Measurements from ENCODE around the gene DNAH12.
"Not testable (repeated sequence)": the region's sequence is repeated elsewhere in the genome, so short reads cannot be mapped to it uniquely, and the experiment has no call there.

DNAH12 gene

DNA sequence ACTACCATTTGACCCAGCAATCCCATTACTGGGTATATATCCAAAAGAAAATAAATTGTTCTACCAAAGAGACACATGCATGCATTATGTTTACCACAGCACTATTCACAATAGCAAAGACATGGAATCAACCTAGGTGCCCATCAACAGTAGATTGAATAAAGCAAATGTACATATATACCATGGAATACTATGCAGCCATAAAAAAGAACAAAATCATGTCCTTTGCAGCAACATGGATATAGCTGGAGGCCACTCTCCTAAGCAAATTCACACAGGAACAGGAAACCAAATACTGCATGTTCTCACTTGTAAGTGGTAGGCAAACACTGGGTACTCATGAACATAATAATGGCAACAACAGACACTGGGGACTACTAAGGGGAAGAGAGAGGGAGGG lies 104.0 kb downstream of the DNAH12 start:
- not testable (repeated sequence) for H3K9ac ChIP-seq (ENCODE audit: low read length); H3K4me3 ChIP-seq (ENCODE audit: low read length); H3K4me1 ChIP-seq (ENCODE audit: control insufficient read depth, insufficient read depth, low read length); H3K36me3 ChIP-seq (ENCODE audit: control insufficient read depth, insufficient read depth, low read length); H3K27me3 ChIP-seq (ENCODE audit: control insufficient read depth, insufficient read depth, low read length); H3K9me3 ChIP-seq (ENCODE audit: control insufficient read depth, low read length)

- not testable (repeated sequence) for H3K36me3 ChIP-seq (ENCODE audit: control insufficient read depth, insufficient read depth, low read length); H3K4me1 ChIP-seq (ENCODE audit: control insufficient read depth, insufficient read depth, low read length); H3K4me3 ChIP-seq (ENCODE audit: low read length); H3K27me3 ChIP-seq (ENCODE audit: control insufficient read depth, insufficient read depth, low read length); H3K9me3 ChIP-seq (ENCODE audit: control insufficient read depth, low read length); H3K9ac ChIP-seq (ENCODE audit: low read length)
These were observed 105.7 kb downstream of the DNAH12 start for GRCh38 chr3:57438460-57438859.

DNA sequence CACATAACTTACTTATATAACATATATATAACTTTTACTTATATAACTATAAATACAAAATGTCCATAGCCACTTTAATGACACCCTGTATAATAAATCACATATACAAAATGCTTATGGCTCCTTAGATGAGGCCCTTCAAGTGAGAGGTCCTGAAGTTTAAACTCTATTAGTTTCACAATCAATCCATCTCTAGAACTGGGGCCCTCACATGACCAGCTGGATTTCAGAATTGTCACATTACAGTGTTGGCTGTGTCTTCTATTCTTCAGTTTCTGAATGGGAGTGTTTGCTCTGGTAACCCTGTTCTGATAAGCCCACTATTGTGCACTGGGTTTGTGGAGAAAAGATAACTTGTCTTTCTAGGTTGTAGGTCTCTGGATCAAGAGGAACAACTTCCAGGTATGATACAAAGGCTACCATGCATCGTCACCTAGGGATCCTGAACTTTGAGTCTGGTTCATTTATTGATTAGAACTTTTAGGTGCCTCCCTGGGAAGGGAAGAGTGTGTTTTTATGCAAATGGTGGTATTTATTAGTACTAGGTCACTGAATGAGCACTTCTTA lies 107.9 kb downstream of the DNAH12 start:
- H3K4me3 ChIP-seq (ENCODE audit: low read length), result no peak overlapping the region
- H3K4me1 ChIP-seq (ENCODE audit: control insufficient read depth, insufficient read depth, low read length), result peaks cover 8% of the 10 kb centered on the region
- H3K36me3 ChIP-seq (ENCODE audit: control insufficient read depth, insufficient read depth, low read length), result no peaks in the 10 kb centered on the region
- H3K9ac ChIP-seq (ENCODE audit: low read length), result no peak overlapping the region
- H3K27me3 ChIP-seq (ENCODE audit: control insufficient read depth, insufficient read depth, low read length), result no peaks in the 10 kb centered on the region
- no peaks in the 10 kb centered on the region for H3K9me3 ChIP-seq (ENCODE audit: control insufficient read depth, low read length)

- Histone ChIP-seq H3K4me1 (ENCODE audit: control insufficient read depth, insufficient read depth, low read length) (peaks cover 8% of the 10 kb centered on the region), H3K4me3 (ENCODE audit: low read length) (no peak overlapping the region), H3K9ac (ENCODE audit: low read length) (no peak overlapping the region), H3K36me3 (ENCODE audit: control insufficient read depth, insufficient read depth, low read length) (no peaks in the 10 kb centered on the region), H3K27me3 (ENCODE audit: control insufficient read depth, insufficient read depth, low read length) (no peaks in the 10 kb centered on the region), H3K9me3 (ENCODE audit: control insufficient read depth, low read length) (no peaks in the 10 kb centered on the region)
These were observed 110.1 kb downstream of the DNAH12 start for GRCh38 chr3:57434041-57434440.

DNA sequence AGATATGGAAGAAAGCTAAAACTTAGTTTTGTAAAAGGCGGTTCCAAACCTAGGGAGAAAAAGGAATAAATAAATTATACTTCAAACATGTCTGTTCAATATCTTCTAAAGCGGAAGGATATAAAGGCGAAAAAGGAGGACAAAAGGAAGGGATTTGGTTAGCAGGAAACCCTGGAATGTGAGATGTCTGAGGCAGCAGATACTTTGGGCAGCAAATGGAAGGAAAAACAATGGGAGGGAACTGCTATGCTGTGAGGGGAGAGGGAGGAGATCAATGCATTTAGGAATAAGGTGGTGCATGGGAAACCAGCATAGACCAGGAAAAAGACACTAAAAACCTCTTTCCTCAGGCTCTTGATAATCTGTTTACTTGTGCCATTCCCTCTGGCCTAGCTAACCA lies 120.8 kb downstream of the DNAH12 start:
- Histone ChIP-seq H3K4me3 (ENCODE audit: low read length) (no peak overlapping the region), H3K27me3 (ENCODE audit: control insufficient read depth, insufficient read depth, low read length) (no peaks in the 10 kb centered on the region), H3K9ac (ENCODE audit: low read length) (no peak overlapping the region), H3K36me3 (ENCODE audit: control insufficient read depth, insufficient read depth, low read length) (no peaks in the 10 kb centered on the region), H3K4me1 (ENCODE audit: control insufficient read depth, insufficient read depth, low read length) (no peaks in the 10 kb centered on the region), H3K9me3 (ENCODE audit: control insufficient read depth, low read length) (no peaks in the 10 kb centered on the region)

GRCh38 chr3:57421336-57421735 lies 122.8 kb downstream of the DNAH12 start:
- H3K27me3 ChIP-seq (ENCODE audit: control insufficient read depth, insufficient read depth, low read length), result no peaks in the 10 kb centered on the region
- H3K4me1 ChIP-seq (ENCODE audit: control insufficient read depth, insufficient read depth, low read length), result no peaks in the 10 kb centered on the region
- no peak overlapping the region for H3K9ac ChIP-seq (ENCODE audit: low read length)
- H3K9me3 ChIP-seq (ENCODE audit: control insufficient read depth, low read length), result no peaks in the 10 kb centered on the region
- no peaks in the 10 kb centered on the region for H3K36me3 ChIP-seq (ENCODE audit: control insufficient read depth, insufficient read depth, low read length)
- no peak overlapping the region for H3K4me3 ChIP-seq (ENCODE audit: low read length)

DNA sequence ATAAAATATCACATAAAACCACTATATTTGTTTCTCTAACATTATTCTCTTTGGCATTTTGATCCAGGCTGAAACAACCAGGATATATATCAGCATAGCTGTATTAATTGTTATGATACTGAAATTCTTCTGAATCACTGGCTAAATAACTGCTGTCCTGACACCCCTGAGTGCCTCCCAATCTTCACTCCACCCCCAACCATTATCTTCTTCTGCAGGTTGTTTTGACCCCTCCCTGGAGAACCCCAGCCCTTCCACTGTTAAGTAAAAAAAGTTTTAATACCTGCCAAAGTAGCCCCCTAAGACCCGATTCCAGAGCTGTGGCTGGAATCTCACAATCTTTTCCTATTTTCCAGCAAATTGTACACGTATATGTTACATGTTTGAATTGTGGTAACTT lies 124.1 kb downstream of the DNAH12 start:
- Histone ChIP-seq H3K9ac (ENCODE audit: low read length) (no peak overlapping the region), H3K4me1 (ENCODE audit: control insufficient read depth, insufficient read depth, low read length) (no peaks in the 10 kb centered on the region), H3K27me3 (ENCODE audit: control insufficient read depth, insufficient read depth, low read length) (no peaks in the 10 kb centered on the region), H3K9me3 (ENCODE audit: control insufficient read depth, low read length) (no peaks in the 10 kb centered on the region), H3K36me3 (ENCODE audit: control insufficient read depth, insufficient read depth, low read length) (no peaks in the 10 kb centered on the region), H3K4me3 (ENCODE audit: low read length) (no peak overlapping the region)

GRCh38 chr3:57411715-57412114 lies 132.4 kb downstream of the DNAH12 start:
- H3K4me1 ChIP-seq (ENCODE audit: control insufficient read depth, insufficient read depth, low read length), result no peaks in the 10 kb centered on the region
- H3K36me3 ChIP-seq (ENCODE audit: control insufficient read depth, insufficient read depth, low read length), result no peaks in the 10 kb centered on the region
- no peaks in the 10 kb centered on the region for H3K27me3 ChIP-seq (ENCODE audit: control insufficient read depth, insufficient read depth, low read length)
- H3K9ac ChIP-seq (ENCODE audit: low read length), result no peak overlapping the region
- H3K9me3 ChIP-seq (ENCODE audit: control insufficient read depth, low read length), result no peaks in the 10 kb centered on the region
- no peak overlapping the region for H3K4me3 ChIP-seq (ENCODE audit: low read length)

GRCh38 chr3:57409471-57409870 lies 134.7 kb downstream of the DNAH12 start:
- no peaks in the 10 kb centered on the region for H3K4me1 ChIP-seq (ENCODE audit: control insufficient read depth, insufficient read depth, low read length)

DNA sequence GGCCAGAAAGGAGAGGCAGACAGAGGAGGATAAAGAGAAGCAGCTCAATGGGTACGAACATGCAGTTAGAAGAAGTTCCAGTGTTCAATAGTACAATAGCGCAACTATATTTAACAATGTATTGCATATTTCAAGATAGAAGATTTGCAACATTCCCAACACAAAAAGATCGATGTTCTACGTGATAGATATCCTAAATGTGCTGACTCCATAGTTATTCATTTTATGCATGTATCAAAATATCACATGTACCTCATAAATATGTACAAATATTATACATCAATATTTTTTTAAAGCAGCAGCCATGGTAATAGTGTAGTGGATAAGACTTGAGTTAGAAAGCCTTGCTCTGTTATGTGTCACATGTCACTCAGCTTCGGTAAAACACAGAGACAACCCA lies 141.5 kb downstream of the DNAH12 start:
- Histone ChIP-seq H3K4me1 (ENCODE audit: control insufficient read depth, insufficient read depth, low read length) (no peaks in the 10 kb centered on the region), H3K9me3 (ENCODE audit: control insufficient read depth, low read length) (no peaks in the 10 kb centered on the region), H3K27me3 (ENCODE audit: control insufficient read depth, insufficient read depth, low read length) (no peaks in the 10 kb centered on the region), H3K36me3 (ENCODE audit: control insufficient read depth, insufficient read depth, low read length) (no peaks in the 10 kb centered on the region), H3K4me3 (ENCODE audit: low read length) (no peak overlapping the region), H3K9ac (ENCODE audit: low read length) (no peak overlapping the region)

More at GRCh38 chr3:57409471-57409870, 134.7 kb downstream of the DNAH12 start:
- no peaks in the 10 kb centered on the region for H3K27me3 ChIP-seq (ENCODE audit: control insufficient read depth, insufficient read depth, low read length)
- H3K9ac ChIP-seq (ENCODE audit: low read length), result no peak overlapping the region
- no peaks in the 10 kb centered on the region for H3K36me3 ChIP-seq (ENCODE audit: control insufficient read depth, insufficient read depth, low read length)
- H3K4me3 ChIP-seq (ENCODE audit: low read length), result no peak overlapping the region
- H3K9me3 ChIP-seq (ENCODE audit: control insufficient read depth, low read length), result no peaks in the 10 kb centered on the region

GRCh38 chr3:57397175-57398026 lies 146.7 kb downstream of the DNAH12 start:
- Histone ChIP-seq H3K4me1 (ENCODE audit: control insufficient read depth, insufficient read depth, low read length) (no peaks in the 10 kb centered on the region), H3K36me3 (ENCODE audit: control insufficient read depth, insufficient read depth, low read length) (no peaks in the 10 kb centered on the region), H3K9me3 (ENCODE audit: control insufficient read depth, low read length) (no peaks in the 10 kb centered on the region), H3K27me3 (ENCODE audit: control insufficient read depth, insufficient read depth, low read length) (no peaks in the 10 kb centered on the region), H3K9ac (ENCODE audit: low read length) (no peak overlapping the region), H3K4me3 (ENCODE audit: low read length) (no peak overlapping the region)

- Histone ChIP-seq H3K4me1 (ENCODE audit: control insufficient read depth, insufficient read depth, low read length) (no peaks in the 10 kb centered on the region), H3K4me3 (ENCODE audit: low read length) (no peak overlapping the region), H3K9me3 (ENCODE audit: control insufficient read depth, low read length) (no peaks in the 10 kb centered on the region), H3K27me3 (ENCODE audit: control insufficient read depth, insufficient read depth, low read length) (no peaks in the 10 kb centered on the region), H3K36me3 (ENCODE audit: control insufficient read depth, insufficient read depth, low read length) (no peaks in the 10 kb centered on the region), H3K9ac (ENCODE audit: low read length) (no peak overlapping the region)
These were observed 150.2 kb downstream of the DNAH12 start for GRCh38 chr3:57393977-57394376.
